HepG2 (cell line): ENCODE measurements around the gene CARMIL3. TPM values are rescaled to one million over a fixed set of nuclear protein-coding genes. Genes with fewer than 3 reads are reported as not detected.

ENCODE experiments used
- EED ChIP-seq: sonication (generic); formaldehyde crosslinking; IDR thresholded peaks from 2 replicates; pipeline ENCODE4 v1.5.0; 2020; ENCODE audit warnings: mild to moderate bottlenecking, missing genetic modification reagents
- GZF1 ChIP-seq: sonication (generic); formaldehyde crosslinking; IDR thresholded peaks from 2 replicates; pipeline ENCODE4 v1.5.1; 2020; ENCODE audit warnings: mild to moderate bottlenecking, missing genetic modification reagents
- HNRNPH1 ChIP-seq: fragments of 200-400 bp; formaldehyde crosslinking; optimal IDR thresholded peaks from 2 replicates; pipeline ENCODE3; 2017; ENCODE audit warnings: mild to moderate bottlenecking, low read depth, low read length
- MTA1 ChIP-seq: sonication (generic); formaldehyde crosslinking; IDR thresholded peaks from 2 replicates; pipeline ENCODE4 v1.4.0; 2020; ENCODE audit warnings: missing genetic modification reagents, mild to moderate bottlenecking, borderline replicate concordance
- PRPF4 ChIP-seq: fragments of 200-400 bp; formaldehyde crosslinking; IDR thresholded peaks from 2 replicates; pipeline ENCODE4 v1.6.1; 2016; ENCODE audit warnings: low read length, low read depth; ENCODE audit not compliant: poor library complexity, severe bottlenecking
- SRSF9 ChIP-seq: fragments of 200-400 bp; formaldehyde crosslinking; IDR thresholded peaks from 2 replicates; pipeline ENCODE4 v1.6.1; 2018; ENCODE audit warnings: borderline replicate concordance, mild to moderate bottlenecking, low read depth, low read length; ENCODE audit not compliant: insufficient read depth, poor library complexity, severe bottlenecking
- THAP11 ChIP-seq: IDR thresholded peaks from 2 replicates; pipeline ENCODE4 v1.6.1; 2016; ENCODE audit warnings: missing biosample characterization, missing genetic modification reagents
- U2AF2 ChIP-seq: fragments of 200-400 bp; formaldehyde crosslinking; IDR thresholded peaks from 2 replicates; pipeline ENCODE4 v1.6.1; 2017; ENCODE audit warnings: low read depth, mild to moderate bottlenecking, low read length
- ZIK1 ChIP-seq: sonication (generic); formaldehyde crosslinking; IDR thresholded peaks from 2 replicates; pipeline ENCODE4 v1.5.0; 2020; ENCODE audit warnings: mild to moderate bottlenecking, low read depth, missing genetic modification reagents, borderline replicate concordance
- ZNF256 ChIP-seq: sonication (generic); formaldehyde crosslinking; conservative IDR thresholded peaks from 2 replicates; pipeline ENCODE4 v1.4.0; 2020; ENCODE audit warnings: missing genetic modification reagents
- ZNF430 ChIP-seq: sonication (generic); formaldehyde crosslinking; IDR thresholded peaks from 2 replicates; pipeline ENCODE4 v1.9.0; 2021; ENCODE audit warnings: mild to moderate bottlenecking, missing genetic modification reagents
- ZNF556 ChIP-seq: sonication (generic); formaldehyde crosslinking; IDR thresholded peaks from 2 replicates; pipeline ENCODE4 v1.4.0; 2020; ENCODE audit warnings: mild to moderate bottlenecking, missing genetic modification reagents, borderline replicate concordance
- polyA plus RNA-seq, 8 experiments: library from polyadenylated mRNA; depleted of rRNA in 3 of 8; stranded (reverse) in 7 of 8; unstranded in 1 of 8; fragments of >200 nt; fragmentation: Illumina TruSeq in 4 of 8; extraction: Trizol in 4 of 8; gene quantifications; 2 replicates each; pipeline versions ENCODE4 v1.2.1 to v1.2.3, GENCODE V29; 2011 to 2016; ENCODE audit warnings: low read depth in 4 of 8, missing spikeins in 1 of 8, mixed read lengths in 1 of 8; ENCODE audit not compliant: insufficient read depth in 1 of 8
- total RNA-seq, 5 experiments: library from RNA; depleted of rRNA; stranded (reverse); fragments of >200 nt; fragmentation: Illumina TruSeq; extraction: Trizol; gene quantifications; 2 replicates each; pipeline ENCODE4 v1.2.3, GENCODE V29; 2016; ENCODE audit warnings: low read depth in 1 of 5
- TF ChIP-seq, protein P1 (sequence below), 2 experiments: sonication (generic) in 1 of 2; formaldehyde crosslinking in 1 of 2; IDR thresholded peaks; 2 replicates each; pipeline versions ENCODE4 v1.4.0 to v1.6.1; 2016 to 2020; ENCODE audit warnings: borderline replicate concordance in 1 of 2, low read depth in 1 of 2, mild to moderate bottlenecking in 1 of 2, missing genetic modification reagents in 1 of 2
- TF ChIP-seq, protein P2 (sequence below): sonication (generic); formaldehyde crosslinking; IDR thresholded peaks from 2 replicates; pipeline ENCODE4 v1.5.0; 2020; ENCODE audit warnings: missing genetic modification reagents, mild to moderate bottlenecking, borderline replicate concordance
- TF ChIP-seq, protein P3 (sequence below): IDR thresholded peaks from 2 replicates; pipeline ENCODE4 v1.6.1; 2016; ENCODE audit warnings: low read depth
- TF ChIP-seq, protein P4 (sequence below): sonication (generic); formaldehyde crosslinking; IDR thresholded peaks from 2 replicates; pipeline ENCODE4 v1.4.0; 2020; ENCODE audit warnings: missing genetic modification reagents

Gene CARMIL3
- total and polyA plus RNA-seq, 2 of the 13 experiments (the other 11 are each of a cell fraction or from before 2014, with no cell fraction given): 0.27 to 0.55 TPM

DNA sequence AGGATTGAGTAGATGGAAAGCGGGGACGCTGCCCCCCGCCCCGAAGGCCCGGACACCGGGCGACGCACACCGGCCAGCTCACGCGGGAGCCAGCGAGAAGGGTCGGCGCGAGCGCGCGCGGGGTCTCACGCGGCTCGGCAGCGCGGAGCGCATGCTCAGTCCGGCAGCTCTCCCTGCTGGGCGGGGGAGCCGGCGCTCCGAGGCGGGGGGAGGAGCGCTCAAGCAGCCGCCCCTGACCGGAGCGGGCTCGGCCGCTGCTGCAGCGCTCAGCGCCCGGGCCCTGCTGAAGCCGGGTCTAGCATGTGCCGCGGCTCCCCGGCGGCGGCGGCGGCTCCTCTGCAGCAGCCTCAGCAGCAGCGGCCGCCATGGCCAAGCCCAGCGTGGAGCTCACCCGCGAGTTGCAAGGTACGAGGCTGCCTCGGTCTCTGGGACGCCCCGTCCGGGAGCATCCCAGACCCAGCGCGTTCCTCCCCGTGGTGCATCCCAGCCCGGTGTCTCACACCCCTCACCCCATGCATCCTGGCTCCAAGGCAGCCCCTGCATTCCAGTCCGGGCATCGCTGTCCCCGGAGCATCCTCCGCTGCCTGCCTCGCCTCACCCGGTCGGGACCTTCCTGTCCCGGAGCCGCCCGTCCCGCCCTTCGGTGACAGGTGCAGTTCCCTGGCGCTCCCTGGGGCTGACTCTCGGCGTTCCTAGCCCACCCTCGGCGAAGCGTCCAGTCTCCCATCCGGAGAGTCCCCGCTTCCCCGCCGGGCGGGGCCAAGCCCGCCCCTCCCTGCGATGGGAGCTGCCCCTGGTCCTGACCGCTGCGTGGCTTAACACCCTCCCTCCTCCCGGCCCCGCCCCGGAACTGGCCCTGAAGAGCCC lies at the start of gene CARMIL3 (continued):
- TF ChIP-seq, protein P1, sequence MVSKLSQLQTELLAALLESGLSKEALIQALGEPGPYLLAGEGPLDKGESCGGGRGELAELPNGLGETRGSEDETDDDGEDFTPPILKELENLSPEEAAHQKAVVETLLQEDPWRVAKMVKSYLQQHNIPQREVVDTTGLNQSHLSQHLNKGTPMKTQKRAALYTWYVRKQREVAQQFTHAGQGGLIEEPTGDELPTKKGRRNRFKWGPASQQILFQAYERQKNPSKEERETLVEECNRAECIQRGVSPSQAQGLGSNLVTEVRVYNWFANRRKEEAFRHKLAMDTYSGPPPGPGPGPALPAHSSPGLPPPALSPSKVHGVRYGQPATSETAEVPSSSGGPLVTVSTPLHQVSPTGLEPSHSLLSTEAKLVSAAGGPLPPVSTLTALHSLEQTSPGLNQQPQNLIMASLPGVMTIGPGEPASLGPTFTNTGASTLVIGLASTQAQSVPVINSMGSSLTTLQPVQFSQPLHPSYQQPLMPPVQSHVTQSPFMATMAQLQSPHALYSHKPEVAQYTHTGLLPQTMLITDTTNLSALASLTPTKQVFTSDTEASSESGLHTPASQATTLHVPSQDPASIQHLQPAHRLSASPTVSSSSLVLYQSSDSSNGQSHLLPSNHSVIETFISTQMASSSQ (IDR thresholded peaks at IDR 0.05; ENCODE audit: low read depth): no peak
- TF ChIP-seq, protein P1 (CRISPR knock-in tag; IDR thresholded peaks at IDR 0.05; ENCODE audit: borderline replicate concordance): 0 out of 2 replicates have a peak, but pooled peaks have one; percentile 19
- TF ChIP-seq PRPF4 (no peak), EED (peak; percentile 57; the same call in 1 of the 2 replicates), THAP11 (peak; percentile 62), GZF1 (no peak), SRSF9 (no peak), U2AF2 (no peak), ZIK1 (CRISPR knock-in tag) (peak; percentile 97), ZNF556 (CRISPR knock-in tag) (peak; percentile 38; the same call in 1 of the 2 replicates), MTA1 (CRISPR knock-in tag) (peak; percentile 96; the same call in 1 of the 2 replicates), HNRNPH1 (no peak), ZNF256 (CRISPR knock-in tag) (peak; percentile 77; the same call in 1 of the 2 replicates), ZNF430 (CRISPR knock-in tag) (peak; percentile 43)
- TF ChIP-seq, protein P2, sequence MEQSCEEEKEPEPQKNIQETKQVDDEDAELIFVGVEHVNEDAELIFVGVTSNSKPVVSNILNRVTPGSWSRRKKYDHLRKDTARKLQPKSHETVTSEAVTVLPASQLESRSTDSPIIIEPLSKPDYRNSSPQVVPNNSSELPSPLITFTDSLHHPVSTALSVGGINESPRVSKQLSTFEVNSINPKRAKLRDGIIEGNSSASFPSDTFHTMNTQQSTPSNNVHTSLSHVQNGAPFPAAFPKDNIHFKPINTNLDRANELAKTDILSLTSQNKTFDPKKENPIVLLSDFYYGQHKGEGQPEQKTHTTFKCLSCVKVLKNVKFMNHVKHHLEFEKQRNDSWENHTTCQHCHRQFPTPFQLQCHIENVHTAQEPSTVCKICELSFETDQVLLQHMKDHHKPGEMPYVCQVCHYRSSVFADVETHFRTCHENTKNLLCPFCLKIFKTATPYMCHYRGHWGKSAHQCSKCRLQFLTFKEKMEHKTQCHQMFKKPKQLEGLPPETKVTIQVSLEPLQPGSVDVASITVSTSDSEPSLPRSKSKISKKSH: peak; percentile 83; the same call in 1 of the 2 replicates
- TF ChIP-seq, protein P3, sequence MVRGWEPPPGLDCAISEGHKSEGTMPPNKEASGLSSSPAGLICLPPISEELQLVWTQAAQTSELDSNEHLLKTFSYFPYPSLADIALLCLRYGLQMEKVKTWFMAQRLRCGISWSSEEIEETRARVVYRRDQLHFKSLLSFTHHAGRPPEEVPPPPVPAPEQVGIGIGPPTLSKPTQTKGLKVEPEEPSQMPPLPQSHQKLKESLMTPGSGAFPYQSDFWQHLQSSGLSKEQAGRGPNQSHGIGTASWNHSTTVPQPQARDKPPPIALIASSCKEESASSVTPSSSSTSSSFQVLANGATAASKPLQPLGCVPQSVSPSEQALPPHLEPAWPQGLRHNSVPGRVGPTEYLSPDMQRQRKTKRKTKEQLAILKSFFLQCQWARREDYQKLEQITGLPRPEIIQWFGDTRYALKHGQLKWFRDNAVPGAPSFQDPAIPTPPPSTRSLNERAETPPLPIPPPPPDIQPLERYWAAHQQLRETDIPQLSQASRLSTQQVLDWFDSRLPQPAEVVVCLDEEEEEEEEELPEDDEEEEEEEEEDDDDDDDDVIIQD (CRISPR knock-in tag): peak; percentile 59; the same call in 1 of the 2 replicates
- TF ChIP-seq, protein P4, sequence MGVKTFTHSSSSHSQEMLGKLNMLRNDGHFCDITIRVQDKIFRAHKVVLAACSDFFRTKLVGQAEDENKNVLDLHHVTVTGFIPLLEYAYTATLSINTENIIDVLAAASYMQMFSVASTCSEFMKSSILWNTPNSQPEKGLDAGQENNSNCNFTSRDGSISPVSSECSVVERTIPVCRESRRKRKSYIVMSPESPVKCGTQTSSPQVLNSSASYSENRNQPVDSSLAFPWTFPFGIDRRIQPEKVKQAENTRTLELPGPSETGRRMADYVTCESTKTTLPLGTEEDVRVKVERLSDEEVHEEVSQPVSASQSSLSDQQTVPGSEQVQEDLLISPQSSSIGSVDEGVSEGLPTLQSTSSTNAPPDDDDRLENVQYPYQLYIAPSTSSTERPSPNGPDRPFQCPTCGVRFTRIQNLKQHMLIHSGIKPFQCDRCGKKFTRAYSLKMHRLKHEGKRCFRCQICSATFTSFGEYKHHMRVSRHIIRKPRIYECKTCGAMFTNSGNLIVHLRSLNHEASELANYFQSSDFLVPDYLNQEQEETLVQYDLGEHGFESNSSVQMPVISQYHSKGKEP (CRISPR knock-in tag): 0 out of 2 replicates have a peak, but pooled peaks have one; percentile 89
